HepG2 (cell line): Measurements from ENCODE around the gene CASP7. TPM values are rescaled to one million over a fixed set of nuclear protein-coding genes. Genes with fewer than 3 reads are reported as not detected.

Experiments used
- ATF4 ChIP-seq, 2 experiments: fragments of 450-650 bp in 1 of 2; sonication (generic) in 1 of 2; formaldehyde crosslinking; IDR thresholded peaks; 2 replicates each; pipeline versions ENCODE4 v1.5.0 to v1.8.0; 2020 to 2022; ENCODE audit warnings: mild to moderate bottlenecking in 1 of 2, missing genetic modification reagents in 1 of 2
- CHCHD3 ChIP-seq: sonication (generic); formaldehyde crosslinking; IDR thresholded peaks from 2 replicates; pipeline ENCODE4 v1.8.0; 2022; ENCODE audit warnings: mild to moderate bottlenecking, missing genetic modification reagents, moderate library complexity
- CREB1 ChIP-seq, 2 experiments: fragments of 450-650 bp in 1 of 2; IDR thresholded peaks; 2 replicates each; pipeline ENCODE4 v1.6.1; 2016 to 2017; ENCODE audit warnings: control low read depth in 1 of 2, mild to moderate bottlenecking in 1 of 2, missing compliant biosample characterization in 1 of 2, missing genetic modification characterization in 1 of 2
- GATAD1 ChIP-seq: IDR thresholded peaks from 2 replicates; pipeline ENCODE4 v1.6.1; 2016; ENCODE audit warnings: missing genetic modification reagents, missing compliant biosample characterization
- HINFP ChIP-seq: sonication (generic); formaldehyde crosslinking; IDR thresholded peaks from 2 replicates; pipeline ENCODE4 v1.4.0; 2020; ENCODE audit warnings: low read depth, mild to moderate bottlenecking, missing genetic modification reagents
- HMGA1 ChIP-seq: sonication (generic); formaldehyde crosslinking; conservative IDR thresholded peaks from 2 replicates; pipeline ENCODE4 v1.4.0; 2020; ENCODE audit warnings: missing genetic modification reagents
- HOXA3 ChIP-seq: sonication (generic); formaldehyde crosslinking; IDR thresholded peaks from 2 replicates; pipeline ENCODE4 v1.5.0; 2020; ENCODE audit warnings: missing genetic modification reagents
- JUNB ChIP-seq: sonication (generic); formaldehyde crosslinking; IDR thresholded peaks from 2 replicates; pipeline ENCODE4 v1.8.0; 2022; ENCODE audit warnings: missing genetic modification reagents, mild to moderate bottlenecking, borderline replicate concordance
- KAT7 ChIP-seq: IDR thresholded peaks from 2 replicates; pipeline ENCODE4 v1.6.1; 2018; ENCODE audit warnings: borderline replicate concordance, missing compliant biosample characterization
- NFIC ChIP-seq: IDR thresholded peaks from 2 replicates; pipeline ENCODE4 v1.6.1; 2012; ENCODE audit warnings: mild to moderate bottlenecking, low read length, inconsistent platforms
- SMAD9 ChIP-seq: sonication (generic); formaldehyde crosslinking; IDR thresholded peaks from 2 replicates; pipeline ENCODE4 v1.5.1; 2020; ENCODE audit warnings: mild to moderate bottlenecking, missing genetic modification reagents
- SP140L ChIP-seq: sonication (generic); formaldehyde crosslinking; IDR thresholded peaks from 2 replicates; pipeline ENCODE4 v1.4.0; 2020; ENCODE audit warnings: missing genetic modification reagents, borderline replicate concordance
- U2AF1 ChIP-seq: fragments of 200-400 bp; formaldehyde crosslinking; optimal IDR thresholded peaks from 2 replicates; pipeline ENCODE3; 2017; ENCODE audit warnings: mild to moderate bottlenecking, low read depth, low read length
- ZNF329 ChIP-seq: sonication (generic); formaldehyde crosslinking; IDR thresholded peaks from 2 replicates; pipeline ENCODE4 v1.9.0; 2021; ENCODE audit warnings: low read depth, mild to moderate bottlenecking, missing genetic modification reagents
- ZNF629 ChIP-seq: sonication (generic); formaldehyde crosslinking; conservative IDR thresholded peaks from 2 replicates; pipeline ENCODE4 v1.5.0; 2020; ENCODE audit warnings: missing genetic modification reagents
- ZNF720 ChIP-seq: sonication (generic); formaldehyde crosslinking; IDR thresholded peaks from 2 replicates; pipeline ENCODE4 v1.4.0; 2020; ENCODE audit warnings: missing genetic modification reagents
- ZNF850 ChIP-seq: sonication (generic); formaldehyde crosslinking; conservative IDR thresholded peaks from 2 replicates; pipeline ENCODE4 v1.9.0; 2021; ENCODE audit warnings: mild to moderate bottlenecking, missing genetic modification reagents
- polyA plus RNA-seq, 8 experiments: library from polyadenylated mRNA; depleted of rRNA in 3 of 8; stranded (reverse) in 7 of 8; unstranded in 1 of 8; fragments of >200 nt; fragmentation: Illumina TruSeq in 4 of 8; extraction: Trizol in 4 of 8; gene quantifications; 2 replicates each; pipeline versions ENCODE4 v1.2.1 to v1.2.3, GENCODE V29; 2011 to 2016; ENCODE audit warnings: low read depth in 4 of 8, missing spikeins in 1 of 8, mixed read lengths in 1 of 8; ENCODE audit not compliant: insufficient read depth in 1 of 8
- total RNA-seq, 5 experiments: library from RNA; depleted of rRNA; stranded (reverse); fragments of >200 nt; fragmentation: Illumina TruSeq; extraction: Trizol; gene quantifications; 2 replicates each; pipeline ENCODE4 v1.2.3, GENCODE V29; 2016; ENCODE audit warnings: low read depth in 1 of 5
- TF ChIP-seq, protein P1 (sequence below): sonication (generic); formaldehyde crosslinking; IDR thresholded peaks from 2 replicates; pipeline ENCODE4 v1.8.1; 2023; ENCODE audit warnings: mild to moderate bottlenecking, moderate library complexity, missing genetic modification reagents
- TF ChIP-seq, protein P2 (sequence below), 2 experiments: sonication (generic) in 1 of 2; formaldehyde crosslinking in 1 of 2; IDR thresholded peaks; 2 replicates each; pipeline versions ENCODE4 v1.5.1 to v1.6.1; 2011 to 2020; ENCODE audit warnings: borderline replicate concordance in 1 of 2, low read depth in 1 of 2, low read length in 1 of 2, mild to moderate bottlenecking in 1 of 2, missing genetic modification reagents in 1 of 2, moderate library complexity in 1 of 2
- TF ChIP-seq, protein P3 (sequence below): sonication (generic); formaldehyde crosslinking; IDR thresholded peaks from 2 replicates; pipeline ENCODE4 v1.4.0; 2020; ENCODE audit warnings: missing genetic modification reagents, borderline replicate concordance

CASP7 gene
- total and polyA plus RNA-seq, 2 of the 13 experiments (the other 11 are each of a cell fraction or from before 2014, with no cell fraction given) = 11.9 to 39.3 TPM

DNA sequence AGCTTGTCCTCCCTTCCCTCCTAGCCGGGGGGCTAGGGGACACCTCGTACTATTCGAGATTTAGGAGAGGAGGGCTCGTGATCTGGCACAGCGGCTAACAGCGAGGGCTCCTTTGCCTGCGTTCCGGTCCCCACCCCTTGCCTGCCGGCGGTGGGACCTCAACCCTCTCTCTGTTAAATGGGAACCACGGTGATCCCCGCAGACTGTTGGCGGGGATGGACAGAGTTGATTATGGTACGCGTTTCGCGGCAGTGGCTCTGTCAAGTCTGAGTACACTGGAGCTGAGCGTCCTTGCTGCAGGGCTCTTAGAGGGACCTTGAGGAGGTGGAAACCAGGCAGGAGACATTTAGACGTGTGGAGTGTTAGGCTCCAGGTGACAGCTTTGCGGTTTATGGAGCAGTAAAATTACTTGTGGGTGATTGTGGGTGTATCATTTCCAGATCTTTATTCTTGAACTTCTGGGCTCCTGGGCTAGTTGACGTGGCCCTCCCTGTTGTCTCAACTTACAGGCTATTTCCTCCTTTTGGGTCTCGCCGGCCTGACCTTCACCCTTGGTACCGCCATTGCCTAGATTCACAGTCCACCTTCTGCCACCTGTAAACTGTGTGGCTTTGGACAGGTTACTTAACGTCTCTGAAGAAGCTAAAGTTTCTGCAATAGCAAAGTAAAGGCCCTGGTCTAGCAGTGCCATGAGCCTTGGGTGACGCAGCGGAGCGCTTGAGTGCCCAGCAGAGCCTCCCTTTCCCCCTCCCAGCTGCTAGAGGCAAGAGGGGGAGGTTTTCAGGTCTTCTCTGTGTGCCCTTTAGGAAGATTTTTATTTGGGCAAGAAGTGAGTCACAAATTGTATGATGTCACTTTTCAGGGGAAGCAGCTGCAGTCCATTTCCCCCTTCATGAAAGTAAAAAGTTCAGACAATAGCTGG, 739 bp downstream of the CASP7 start (continued):
- TF ChIP-seq HINFP (no peak), ZNF850 (CRISPR knock-in tag) (no peak), SP140L (CRISPR knock-in tag) (no peak), CHCHD3 (CRISPR knock-in tag) (0 out of 2 replicates have a peak, but pooled peaks have one; percentile 46), ATF4 (CRISPR knock-in tag; IDR thresholded peaks at IDR 0.05) (0 out of 4 replicates have a peak, but pooled peaks of 1 of the 2 experiments have one; percentile 29), HOXA3 (CRISPR knock-in tag) (0 out of 2 replicates have a peak, but pooled peaks have one; percentile 25), ZNF329 (no peak), U2AF1 (peak; percentile 2), HMGA1 (CRISPR knock-in tag) (no peak), JUNB (no peak), ZNF629 (peak; percentile 38; the same call in 1 of the 2 replicates), SMAD9 (CRISPR knock-in tag) (no peak), KAT7 (0 out of 2 replicates have a peak, but pooled peaks have one; percentile 38), GATAD1 (CRISPR knock-in tag) (no peak), NFIC (no peak), CREB1 (IDR thresholded peaks at IDR 0.05) (peak; percentile 49; the same call in 1 of the 2 replicates), CREB1 (CRISPR knock-in tag; IDR thresholded peaks at IDR 0.05) (no peak), ZNF720 (CRISPR knock-in tag) (no peak)
- TF ChIP-seq, protein P1, sequence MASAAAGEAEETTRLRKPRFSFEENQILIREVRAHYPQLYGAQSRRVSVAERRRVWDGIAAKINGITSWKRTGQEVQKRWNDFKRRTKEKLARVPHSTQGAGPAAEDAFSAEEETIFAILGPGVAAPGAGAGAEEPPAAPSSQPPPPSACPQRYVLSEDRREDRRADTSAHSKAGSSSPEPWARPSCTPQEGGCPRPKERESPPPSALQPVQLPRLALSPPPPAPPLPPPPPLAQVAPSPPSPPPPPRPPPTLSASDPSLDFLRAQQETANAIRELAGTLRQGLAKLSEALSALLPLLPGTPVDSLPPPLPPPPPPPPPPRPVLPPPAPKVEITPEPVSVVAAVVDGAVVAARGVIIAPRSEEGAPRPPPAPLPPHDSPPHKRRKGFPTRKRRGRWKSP = no peak; the same call in 1 of the 2 replicates
- TF ChIP-seq, protein P2, sequence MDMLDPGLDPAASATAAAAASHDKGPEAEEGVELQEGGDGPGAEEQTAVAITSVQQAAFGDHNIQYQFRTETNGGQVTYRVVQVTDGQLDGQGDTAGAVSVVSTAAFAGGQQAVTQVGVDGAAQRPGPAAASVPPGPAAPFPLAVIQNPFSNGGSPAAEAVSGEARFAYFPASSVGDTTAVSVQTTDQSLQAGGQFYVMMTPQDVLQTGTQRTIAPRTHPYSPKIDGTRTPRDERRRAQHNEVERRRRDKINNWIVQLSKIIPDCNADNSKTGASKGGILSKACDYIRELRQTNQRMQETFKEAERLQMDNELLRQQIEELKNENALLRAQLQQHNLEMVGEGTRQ (IDR thresholded peaks at IDR 0.05; ENCODE audit: low read depth, low read length) = no peak
- TF ChIP-seq, protein P2 (CRISPR knock-in tag; IDR thresholded peaks at IDR 0.05; ENCODE audit: borderline replicate concordance) = no peak
- TF ChIP-seq, protein P3, sequence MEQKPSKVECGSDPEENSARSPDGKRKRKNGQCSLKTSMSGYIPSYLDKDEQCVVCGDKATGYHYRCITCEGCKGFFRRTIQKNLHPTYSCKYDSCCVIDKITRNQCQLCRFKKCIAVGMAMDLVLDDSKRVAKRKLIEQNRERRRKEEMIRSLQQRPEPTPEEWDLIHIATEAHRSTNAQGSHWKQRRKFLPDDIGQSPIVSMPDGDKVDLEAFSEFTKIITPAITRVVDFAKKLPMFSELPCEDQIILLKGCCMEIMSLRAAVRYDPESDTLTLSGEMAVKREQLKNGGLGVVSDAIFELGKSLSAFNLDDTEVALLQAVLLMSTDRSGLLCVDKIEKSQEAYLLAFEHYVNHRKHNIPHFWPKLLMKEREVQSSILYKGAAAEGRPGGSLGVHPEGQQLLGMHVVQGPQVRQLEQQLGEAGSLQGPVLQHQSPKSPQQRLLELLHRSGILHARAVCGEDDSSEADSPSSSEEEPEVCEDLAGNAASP = no peak
